HepG2 (cell line): ENCODE measurements around the gene SYNGR4. TPM values are rescaled to one million over a fixed set of nuclear protein-coding genes. Genes with fewer than 3 reads are reported as not detected.

Experiments used
- CEBPG ChIP-seq: IDR thresholded peaks from 2 replicates; pipeline ENCODE4 v1.6.1; 2016
- CENPT ChIP-seq: sonication (generic); formaldehyde crosslinking; IDR thresholded peaks from 2 replicates; pipeline ENCODE4 v1.8.0; 2022; ENCODE audit warnings: low read depth, mild to moderate bottlenecking, moderate library complexity, missing genetic modification reagents
- HDAC1 ChIP-seq: sonication (generic); formaldehyde crosslinking; IDR thresholded peaks from 2 replicates; pipeline ENCODE4 v1.5.1; 2020; ENCODE audit warnings: mild to moderate bottlenecking, missing genetic modification reagents
- HNRNPLL ChIP-seq: fragments of 200-400 bp; formaldehyde crosslinking; IDR thresholded peaks from 2 replicates; pipeline ENCODE4 v1.6.1; 2017; ENCODE audit warnings: mild to moderate bottlenecking, low read depth, low read length; ENCODE audit not compliant: poor library complexity, severe bottlenecking
- MIER2 ChIP-seq: IDR thresholded peaks from 2 replicates; pipeline ENCODE4 v1.6.1; 2016; ENCODE audit warnings: missing biosample characterization, missing genetic modification reagents
- PCBP2 ChIP-seq: fragments of 200-400 bp; formaldehyde crosslinking; optimal IDR thresholded peaks from 2 replicates; pipeline ENCODE3; 2018; ENCODE audit warnings: low read length, low read depth; ENCODE audit not compliant: poor library complexity, severe bottlenecking
- PHF8 ChIP-seq: sonication (generic); formaldehyde crosslinking; IDR thresholded peaks from 2 replicates; pipeline ENCODE4 v1.5.0; 2020; ENCODE audit warnings: missing genetic modification reagents
- STAT5B ChIP-seq: sonication (generic); formaldehyde crosslinking; IDR thresholded peaks from 2 replicates; pipeline ENCODE4 v1.4.0; 2020; ENCODE audit warnings: missing genetic modification reagents
- ZFP37 ChIP-seq: sonication (generic); formaldehyde crosslinking; IDR thresholded peaks from 2 replicates; pipeline ENCODE4 v1.4.0; 2020; ENCODE audit warnings: missing genetic modification reagents, borderline replicate concordance
- polyA plus RNA-seq, 8 experiments: library from polyadenylated mRNA; depleted of rRNA in 3 of 8; stranded (reverse) in 7 of 8; unstranded in 1 of 8; fragments of >200 nt; fragmentation: Illumina TruSeq in 4 of 8; extraction: Trizol in 4 of 8; gene quantifications; 2 replicates each; pipeline versions ENCODE4 v1.2.1 to v1.2.3, GENCODE V29; 2011 to 2016; ENCODE audit warnings: low read depth in 4 of 8, missing spikeins in 1 of 8, mixed read lengths in 1 of 8; ENCODE audit not compliant: insufficient read depth in 1 of 8
- total RNA-seq, 5 experiments: library from RNA; depleted of rRNA; stranded (reverse); fragments of >200 nt; fragmentation: Illumina TruSeq; extraction: Trizol; gene quantifications; 2 replicates each; pipeline ENCODE4 v1.2.3, GENCODE V29; 2016; ENCODE audit warnings: low read depth in 1 of 5
- TF ChIP-seq, protein P1 (sequence below): sonication (generic); formaldehyde crosslinking; IDR thresholded peaks from 2 replicates; pipeline ENCODE4 v1.5.0; 2020; ENCODE audit warnings: mild to moderate bottlenecking, missing genetic modification reagents, borderline replicate concordance
- TF ChIP-seq, protein P2 (sequence below): sonication (generic); formaldehyde crosslinking; IDR thresholded peaks from 2 replicates; pipeline ENCODE4 v1.5.0; 2020; ENCODE audit warnings: missing genetic modification reagents
- TF ChIP-seq, protein P3 (sequence below): sonication (generic); formaldehyde crosslinking; IDR thresholded peaks from 2 replicates; pipeline ENCODE4 v1.9.0; 2021; ENCODE audit warnings: missing genetic modification reagents, borderline replicate concordance
- TF ChIP-seq, protein P4 (sequence below): sonication (generic); formaldehyde crosslinking; IDR thresholded peaks from 2 replicates; pipeline ENCODE4 v1.4.0; 2020; ENCODE audit warnings: missing genetic modification reagents

SYNGR4 gene
- total and polyA plus RNA-seq, 2 of the 13 experiments (the other 11 are each of a cell fraction or from before 2014, with no cell fraction given), result not detected

DNA sequence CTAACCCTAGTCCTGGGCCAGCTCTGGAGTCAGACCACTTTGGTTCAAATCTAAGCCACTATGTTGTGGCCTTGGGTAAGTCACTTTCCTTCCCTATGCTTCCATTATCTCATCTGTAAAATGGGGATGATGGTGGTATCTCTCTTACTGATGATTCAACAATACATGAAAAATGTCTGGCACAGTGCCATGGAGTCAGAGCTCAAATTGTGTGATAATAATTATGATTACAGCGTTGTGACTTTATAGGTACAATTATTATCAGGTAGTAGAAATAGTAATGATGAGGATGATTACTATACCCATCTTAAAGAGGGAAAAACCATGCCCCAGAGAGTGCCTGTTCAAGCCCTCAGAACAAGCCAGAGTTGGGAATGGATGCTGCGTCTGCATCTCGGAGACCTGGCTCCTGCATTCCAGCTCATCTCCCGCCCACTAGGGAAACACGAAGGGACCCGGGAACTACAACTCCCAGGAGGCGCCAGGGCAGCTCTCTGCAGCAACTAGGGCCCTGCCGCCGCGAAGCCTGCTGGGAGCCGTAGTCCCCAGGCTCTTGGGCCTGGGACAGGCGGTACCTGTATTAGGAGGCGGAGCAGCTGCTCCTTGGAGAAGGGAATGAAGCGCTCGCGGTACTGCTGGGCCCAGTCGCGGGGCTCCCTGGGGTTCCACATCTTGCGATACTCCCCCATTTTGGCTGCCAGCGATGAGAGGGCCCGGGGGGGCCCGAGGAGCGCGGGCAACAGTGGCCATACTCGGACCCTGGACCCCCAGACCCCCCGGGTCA is 1.3 kb upstream of the SYNGR4 start (continued):
- TF ChIP-seq, protein P1, sequence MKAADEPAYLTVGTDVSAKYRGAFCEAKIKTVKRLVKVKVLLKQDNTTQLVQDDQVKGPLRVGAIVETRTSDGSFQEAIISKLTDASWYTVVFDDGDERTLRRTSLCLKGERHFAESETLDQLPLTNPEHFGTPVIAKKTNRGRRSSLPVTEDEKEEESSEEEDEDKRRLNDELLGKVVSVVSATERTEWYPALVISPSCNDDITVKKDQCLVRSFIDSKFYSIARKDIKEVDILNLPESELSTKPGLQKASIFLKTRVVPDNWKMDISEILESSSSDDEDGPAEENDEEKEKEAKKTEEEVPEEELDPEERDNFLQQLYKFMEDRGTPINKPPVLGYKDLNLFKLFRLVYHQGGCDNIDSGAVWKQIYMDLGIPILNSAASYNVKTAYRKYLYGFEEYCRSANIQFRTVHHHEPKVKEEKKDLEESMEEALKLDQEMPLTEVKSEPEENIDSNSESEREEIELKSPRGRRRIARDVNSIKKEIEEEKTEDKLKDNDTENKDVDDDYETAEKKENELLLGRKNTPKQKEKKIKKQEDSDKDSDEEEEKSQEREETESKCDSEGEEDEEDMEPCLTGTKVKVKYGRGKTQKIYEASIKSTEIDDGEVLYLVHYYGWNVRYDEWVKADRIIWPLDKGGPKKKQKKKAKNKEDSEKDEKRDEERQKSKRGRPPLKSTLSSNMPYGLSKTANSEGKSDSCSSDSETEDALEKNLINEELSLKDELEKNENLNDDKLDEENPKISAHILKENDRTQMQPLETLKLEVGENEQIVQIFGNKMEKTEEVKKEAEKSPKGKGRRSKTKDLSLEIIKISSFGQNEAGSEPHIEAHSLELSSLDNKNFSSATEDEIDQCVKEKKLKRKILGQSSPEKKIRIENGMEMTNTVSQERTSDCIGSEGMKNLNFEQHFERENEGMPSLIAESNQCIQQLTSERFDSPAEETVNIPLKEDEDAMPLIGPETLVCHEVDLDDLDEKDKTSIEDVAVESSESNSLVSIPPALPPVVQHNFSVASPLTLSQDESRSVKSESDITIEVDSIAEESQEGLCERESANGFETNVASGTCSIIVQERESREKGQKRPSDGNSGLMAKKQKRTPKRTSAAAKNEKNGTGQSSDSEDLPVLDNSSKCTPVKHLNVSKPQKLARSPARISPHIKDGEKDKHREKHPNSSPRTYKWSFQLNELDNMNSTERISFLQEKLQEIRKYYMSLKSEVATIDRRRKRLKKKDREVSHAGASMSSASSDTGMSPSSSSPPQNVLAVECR (CRISPR knock-in tag), result 0 out of 2 replicates have a peak, but pooled peaks have one; percentile 52
- TF ChIP-seq CEBPG (CRISPR knock-in tag) (no peak), MIER2 (no peak), PHF8 (CRISPR knock-in tag) (peak; percentile 59), PCBP2 (no peak), ZFP37 (CRISPR knock-in tag) (no peak), CENPT (CRISPR knock-in tag) (no peak), HDAC1 (no peak), STAT5B (CRISPR knock-in tag) (no peak), HNRNPLL (peak; percentile 15)
- TF ChIP-seq, protein P2, sequence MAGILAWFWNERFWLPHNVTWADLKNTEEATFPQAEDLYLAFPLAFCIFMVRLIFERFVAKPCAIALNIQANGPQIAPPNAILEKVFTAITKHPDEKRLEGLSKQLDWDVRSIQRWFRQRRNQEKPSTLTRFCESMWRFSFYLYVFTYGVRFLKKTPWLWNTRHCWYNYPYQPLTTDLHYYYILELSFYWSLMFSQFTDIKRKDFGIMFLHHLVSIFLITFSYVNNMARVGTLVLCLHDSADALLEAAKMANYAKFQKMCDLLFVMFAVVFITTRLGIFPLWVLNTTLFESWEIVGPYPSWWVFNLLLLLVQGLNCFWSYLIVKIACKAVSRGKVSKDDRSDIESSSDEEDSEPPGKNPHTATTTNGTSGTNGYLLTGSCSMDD (CRISPR knock-in tag), result no peak
- TF ChIP-seq, protein P3, sequence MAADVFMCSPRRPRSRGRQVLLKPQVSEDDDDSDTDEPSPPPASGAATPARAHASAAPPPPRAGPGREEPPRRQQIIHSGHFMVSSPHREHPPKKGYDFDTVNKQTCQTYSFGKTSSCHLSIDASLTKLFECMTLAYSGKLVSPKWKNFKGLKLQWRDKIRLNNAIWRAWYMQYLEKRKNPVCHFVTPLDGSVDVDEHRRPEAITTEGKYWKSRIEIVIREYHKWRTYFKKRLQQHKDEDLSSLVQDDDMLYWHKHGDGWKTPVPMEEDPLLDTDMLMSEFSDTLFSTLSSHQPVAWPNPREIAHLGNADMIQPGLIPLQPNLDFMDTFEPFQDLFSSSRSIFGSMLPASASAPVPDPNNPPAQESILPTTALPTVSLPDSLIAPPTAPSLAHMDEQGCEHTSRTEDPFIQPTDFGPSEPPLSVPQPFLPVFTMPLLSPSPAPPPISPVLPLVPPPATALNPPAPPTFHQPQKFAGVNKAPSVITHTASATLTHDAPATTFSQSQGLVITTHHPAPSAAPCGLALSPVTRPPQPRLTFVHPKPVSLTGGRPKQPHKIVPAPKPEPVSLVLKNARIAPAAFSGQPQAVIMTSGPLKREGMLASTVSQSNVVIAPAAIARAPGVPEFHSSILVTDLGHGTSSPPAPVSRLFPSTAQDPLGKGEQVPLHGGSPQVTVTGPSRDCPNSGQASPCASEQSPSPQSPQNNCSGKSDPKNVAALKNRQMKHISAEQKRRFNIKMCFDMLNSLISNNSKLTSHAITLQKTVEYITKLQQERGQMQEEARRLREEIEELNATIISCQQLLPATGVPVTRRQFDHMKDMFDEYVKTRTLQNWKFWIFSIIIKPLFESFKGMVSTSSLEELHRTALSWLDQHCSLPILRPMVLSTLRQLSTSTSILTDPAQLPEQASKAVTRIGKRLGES (CRISPR knock-in tag), result no peak
- TF ChIP-seq, protein P4, sequence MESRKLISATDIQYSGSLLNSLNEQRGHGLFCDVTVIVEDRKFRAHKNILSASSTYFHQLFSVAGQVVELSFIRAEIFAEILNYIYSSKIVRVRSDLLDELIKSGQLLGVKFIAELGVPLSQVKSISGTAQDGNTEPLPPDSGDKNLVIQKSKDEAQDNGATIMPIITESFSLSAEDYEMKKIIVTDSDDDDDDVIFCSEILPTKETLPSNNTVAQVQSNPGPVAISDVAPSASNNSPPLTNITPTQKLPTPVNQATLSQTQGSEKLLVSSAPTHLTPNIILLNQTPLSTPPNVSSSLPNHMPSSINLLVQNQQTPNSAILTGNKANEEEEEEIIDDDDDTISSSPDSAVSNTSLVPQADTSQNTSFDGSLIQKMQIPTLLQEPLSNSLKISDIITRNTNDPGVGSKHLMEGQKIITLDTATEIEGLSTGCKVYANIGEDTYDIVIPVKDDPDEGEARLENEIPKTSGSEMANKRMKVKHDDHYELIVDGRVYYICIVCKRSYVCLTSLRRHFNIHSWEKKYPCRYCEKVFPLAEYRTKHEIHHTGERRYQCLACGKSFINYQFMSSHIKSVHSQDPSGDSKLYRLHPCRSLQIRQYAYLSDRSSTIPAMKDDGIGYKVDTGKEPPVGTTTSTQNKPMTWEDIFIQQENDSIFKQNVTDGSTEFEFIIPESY (CRISPR knock-in tag), result no peak
